Erythroblast (primary cell): ENCODE data around the gene DPM1.

Source experiments
- GATA1 ChIP-seq: IDR thresholded peaks from 2 replicates; pipeline ENCODE4 v1.6.1; 2011; ENCODE audit warnings: low read depth, mild to moderate bottlenecking, control low read depth, low read length, moderate library complexity
- POLR2A ChIP-seq: IDR thresholded peaks from 2 replicates; pipeline ENCODE4 v1.6.1; 2011; ENCODE audit warnings: mild to moderate bottlenecking, low read length

DNA sequence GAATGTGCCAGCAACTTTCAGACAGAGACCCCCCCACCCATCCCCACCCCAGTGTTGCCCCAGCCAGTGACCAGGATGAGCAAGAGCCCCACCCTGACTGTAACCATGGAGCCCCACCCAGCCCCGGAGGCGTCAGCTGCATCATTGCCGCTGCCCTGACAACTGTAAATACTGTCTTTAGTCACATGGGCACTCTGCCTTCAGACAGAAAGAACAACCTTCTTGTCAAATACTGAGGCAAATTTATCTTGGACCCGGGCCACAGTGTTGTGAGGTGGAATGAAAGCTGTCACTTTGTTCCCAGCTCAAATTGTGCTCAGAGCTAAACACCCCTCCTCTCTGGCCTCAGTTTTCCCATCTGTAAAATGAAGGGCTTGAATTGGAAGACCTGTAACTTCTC, 24.0 kb upstream of the DPM1 start:
- TF ChIP-seq POLR2A, result no peak
- no peak for TF ChIP-seq GATA1
